Measurements from ENCODE around the gene DDTL. TPM values are rescaled to one million over a fixed set of nuclear protein-coding genes. Genes with fewer than 3 reads are reported as not detected.
"Not testable (repeated sequence)": the region's sequence is repeated elsewhere in the genome, so short reads cannot be mapped to it uniquely, and the experiment has no call there.

The DDTL gene
- total RNA-seq, 2 experiments from 2014 or later, result not detected

- H3K36me3 Mint-ChIP-seq, DNase-seq, H3K27ac Mint-ChIP-seq, H3K27me3 Mint-ChIP-seq, H3K4me1 Mint-ChIP-seq, H3K4me3 Mint-ChIP-seq, H3K9me3 Mint-ChIP-seq: not testable (repeated sequence)
Measured at GRCh38 chr22:23954991-23955305, 11.7 kb upstream of the DDTL start.

- not testable (repeated sequence) for H3K4me3 Mint-ChIP-seq, H3K27me3 Mint-ChIP-seq, H3K9me3 Mint-ChIP-seq, H3K4me1 Mint-ChIP-seq, DNase-seq, H3K27ac Mint-ChIP-seq, H3K36me3 Mint-ChIP-seq
Measured at GRCh38 chr22:23955886-23956285, 10.8 kb upstream of the DDTL start.

DNA sequence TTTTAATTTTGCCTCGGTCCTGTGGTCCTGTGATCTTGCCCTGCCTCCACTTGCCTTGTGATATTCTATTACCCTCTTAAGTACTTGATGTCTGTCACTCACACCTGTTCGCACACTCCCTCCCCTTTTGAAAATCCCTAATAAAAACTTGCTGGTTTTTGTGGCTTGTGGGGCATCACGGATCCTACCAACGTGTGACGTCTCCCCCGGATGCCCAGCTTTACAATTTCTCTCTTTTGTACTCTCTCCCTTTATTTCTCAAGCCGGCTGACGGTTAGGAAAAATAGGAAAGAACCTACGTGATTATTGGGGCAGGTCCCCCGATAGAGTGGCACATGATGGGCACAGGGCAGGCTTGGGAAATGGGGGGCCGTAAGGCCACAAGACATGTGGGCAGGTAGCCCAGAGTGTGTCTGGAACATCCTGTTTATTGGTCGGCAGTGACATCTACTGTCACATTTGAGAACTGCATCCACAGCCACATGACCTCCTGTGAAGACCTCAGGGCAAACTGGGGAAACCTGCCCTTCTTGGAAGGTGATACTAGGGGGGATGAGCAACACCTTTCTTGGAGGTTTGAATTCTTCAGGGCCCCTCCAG is 10.3 kb upstream of the DDTL start:
- H3K4me1 Mint-ChIP-seq, H3K36me3 Mint-ChIP-seq, H3K4me3 Mint-ChIP-seq, H3K27me3 Mint-ChIP-seq, H3K9me3 Mint-ChIP-seq: not testable (repeated sequence)
- H3K27ac Mint-ChIP-seq, result peak overlapping the region; percentile 50
- peak; percentile 74 for DNase-seq

GRCh38 chr22:23961084-23961771 is 5.5 kb upstream of the DDTL start, which contains the start of gene GSTT2B:
Gene GSTT2B, minus strand, starts transcription at chr22:23961195. Its CDS starts 64 bp downstream, at chr22:23961131.
- not testable (repeated sequence) for H3K27ac Mint-ChIP-seq, H3K4me3 Mint-ChIP-seq, H3K4me1 Mint-ChIP-seq, H3K27me3 Mint-ChIP-seq, H3K36me3 Mint-ChIP-seq, DNase-seq, H3K9me3 Mint-ChIP-seq

GRCh38 chr22:23966094-23966493 is 594 bp upstream of the DDTL start:
- H3K9me3 Mint-ChIP-seq, H3K4me1 Mint-ChIP-seq, H3K27me3 Mint-ChIP-seq, H3K4me3 Mint-ChIP-seq, DNase-seq, H3K27ac Mint-ChIP-seq: not testable (repeated sequence)
- peaks cover 12% of the 10 kb centered on the region for H3K36me3 Mint-ChIP-seq

GRCh38 chr22:23969071-23969470 is 2.4 kb downstream of the DDTL start:
- Mint-ChIP-seq H3K36me3 (peaks cover 12% of the 10 kb centered on the region), H3K27ac (no peak overlapping the region), H3K4me1 (peaks cover 7% of the 10 kb centered on the region)

GRCh38 chr22:23970201-23970641 is 3.5 kb downstream of the DDTL start:
- H3K9me3 Mint-ChIP-seq, result no peaks in the 10 kb centered on the region
- no peak for DNase-seq
- no peaks in the 10 kb centered on the region for H3K27me3 Mint-ChIP-seq
- H3K27ac Mint-ChIP-seq, result no peak overlapping the region
- H3K36me3 Mint-ChIP-seq, result peaks cover 12% of the 10 kb centered on the region
- H3K4me3 Mint-ChIP-seq, result no peak overlapping the region
- H3K4me1 Mint-ChIP-seq, result peaks cover 7% of the 10 kb centered on the region

More at GRCh38 chr22:23969071-23969470, 2.4 kb downstream of the DDTL start:
- no peaks in the 10 kb centered on the region for H3K9me3 Mint-ChIP-seq
- H3K27me3 Mint-ChIP-seq, result no peaks in the 10 kb centered on the region
- DNase-seq, result no peak
- no peak overlapping the region for H3K4me3 Mint-ChIP-seq

- Mint-ChIP-seq H3K4me1 (peaks cover 7% of the 10 kb centered on the region), H3K27me3 (no peaks in the 10 kb centered on the region), H3K27ac (no peak overlapping the region), H3K36me3 (peaks cover 12% of the 10 kb centered on the region), H3K9me3 (no peaks in the 10 kb centered on the region), H3K4me3 (no peak overlapping the region)
- DNase-seq, result no peak
Measured at GRCh38 chr22:23970816-23971486, 4.3 kb downstream of the DDTL start.

- not testable (repeated sequence) for DNase-seq, H3K4me1 Mint-ChIP-seq, H3K27ac Mint-ChIP-seq, H3K9me3 Mint-ChIP-seq, H3K4me3 Mint-ChIP-seq, H3K27me3 Mint-ChIP-seq
- H3K36me3 Mint-ChIP-seq, result peaks cover 12% of the 10 kb centered on the region
Measured at GRCh38 chr22:23971927-23972326, 5.2 kb downstream of the DDTL start.

GRCh38 chr22:23974345-23974744 is 7.7 kb downstream of the DDTL start, which contains the start of gene DDT:
Gene DDT, minus strand, starts transcription at chr22:23974441. Its CDS starts 27 bp downstream, at chr22:23974414.
- not testable (repeated sequence) for H3K36me3 Mint-ChIP-seq

GRCh38 chr22:23974836-23975352 is 8.2 kb downstream of the DDTL start:
- not testable (repeated sequence) for H3K4me3 Mint-ChIP-seq, H3K27me3 Mint-ChIP-seq, H3K4me1 Mint-ChIP-seq, H3K9me3 Mint-ChIP-seq, H3K27ac Mint-ChIP-seq, DNase-seq, H3K36me3 Mint-ChIP-seq

More at GRCh38 chr22:23974345-23974744, 7.7 kb downstream of the DDTL start, which contains the start of gene DDT:
- not testable (repeated sequence) for H3K27ac Mint-ChIP-seq, DNase-seq, H3K4me3 Mint-ChIP-seq, H3K9me3 Mint-ChIP-seq, H3K4me1 Mint-ChIP-seq, H3K27me3 Mint-ChIP-seq

DNA sequence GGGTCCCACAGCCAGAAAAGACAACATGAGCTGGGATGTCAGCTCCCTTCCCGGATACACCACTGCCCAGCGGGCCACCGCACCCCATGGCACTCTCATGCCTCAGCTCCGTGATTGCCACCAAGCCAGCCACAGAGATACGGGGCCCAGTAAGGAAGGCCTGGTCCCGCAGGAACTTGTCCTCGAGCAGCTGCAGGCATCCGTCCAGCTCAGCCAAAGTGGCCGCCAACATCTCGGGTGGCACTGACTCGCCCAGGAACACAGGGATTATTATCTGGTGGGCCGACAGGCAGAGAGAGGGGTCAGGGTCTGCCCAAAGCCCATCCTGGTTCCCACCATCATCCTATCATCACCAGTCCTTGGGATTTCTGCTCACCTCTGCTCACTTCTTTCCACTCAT is 10.6 kb downstream of the DDTL start:
- not testable (repeated sequence) for DNase-seq, H3K27me3 Mint-ChIP-seq, H3K4me3 Mint-ChIP-seq, H3K36me3 Mint-ChIP-seq, H3K27ac Mint-ChIP-seq, H3K4me1 Mint-ChIP-seq, H3K9me3 Mint-ChIP-seq

DNA sequence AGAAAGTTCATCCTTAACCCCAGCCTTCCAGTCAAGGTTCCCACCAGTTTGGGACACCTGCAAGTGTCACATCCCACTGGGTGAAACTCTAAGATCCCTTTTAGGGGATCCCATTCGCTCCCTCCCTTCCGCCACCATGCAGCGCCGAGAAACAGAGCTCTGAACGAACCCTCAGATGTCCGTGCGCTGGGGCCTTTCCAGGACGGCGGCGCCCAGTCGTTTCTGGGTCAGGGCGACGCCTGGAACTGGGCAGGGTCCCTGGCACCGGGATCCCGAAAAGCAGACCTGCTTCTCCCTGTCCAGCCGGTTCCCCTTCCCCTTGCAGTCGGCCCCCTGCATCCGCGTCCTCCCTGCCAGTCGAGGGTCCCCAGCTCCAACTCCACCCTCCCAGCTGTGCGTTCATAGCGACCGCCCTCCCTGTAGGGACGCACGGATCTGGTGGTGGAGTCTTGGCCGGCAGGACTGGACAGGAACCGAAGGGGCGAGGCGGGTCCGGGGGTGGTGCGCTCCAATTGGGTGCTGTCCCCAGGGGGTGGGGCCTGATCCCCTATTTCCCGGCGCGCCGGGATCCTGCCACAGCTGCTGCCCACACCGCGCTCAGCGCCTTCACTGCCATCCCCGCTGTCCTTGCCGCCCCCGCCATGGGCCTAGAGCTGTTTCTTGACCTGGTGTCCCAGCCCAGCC is 13.0 kb downstream of the DDTL start, which contains the start of gene GSTT2:
Gene GSTT2, plus strand, starts transcription at position 578 of the 684 bp plus-strand sequence.
- H3K27ac Mint-ChIP-seq, H3K4me1 Mint-ChIP-seq, H3K36me3 Mint-ChIP-seq: not testable (repeated sequence)

GRCh38 chr22:23980567-23980966 is 13.9 kb downstream of the DDTL start:
- H3K27me3 Mint-ChIP-seq, H3K4me3 Mint-ChIP-seq, H3K9me3 Mint-ChIP-seq, H3K27ac Mint-ChIP-seq, DNase-seq, H3K36me3 Mint-ChIP-seq, H3K4me1 Mint-ChIP-seq: not testable (repeated sequence)

More for the DNA sequence above, 13.0 kb downstream of the DDTL start, which contains the start of gene GSTT2:
- DNase-seq, H3K9me3 Mint-ChIP-seq, H3K4me3 Mint-ChIP-seq, H3K27me3 Mint-ChIP-seq: not testable (repeated sequence)

DNA sequence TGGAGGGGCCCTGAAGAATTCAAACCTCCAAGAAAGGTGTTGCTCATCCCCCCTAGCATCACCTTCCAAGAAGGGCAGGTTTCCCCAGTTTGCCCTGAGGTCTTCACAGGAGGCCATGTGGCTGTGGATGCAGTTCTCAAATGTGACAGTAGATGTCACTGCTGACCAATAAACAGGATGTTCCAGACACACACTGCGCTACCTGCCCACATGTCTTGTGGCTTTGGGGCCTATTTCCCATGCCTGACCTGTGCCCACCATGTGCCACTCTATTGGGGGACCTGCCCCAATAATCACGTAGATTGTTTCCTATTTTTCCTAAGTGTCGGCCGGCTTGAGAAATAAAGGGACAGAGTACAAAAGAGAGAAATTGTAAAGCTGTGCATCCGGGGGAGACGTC is 17.7 kb downstream of the DDTL start:
- no peaks in the 10 kb centered on the region for H3K9me3 Mint-ChIP-seq
- no peak overlapping the region for H3K4me3 Mint-ChIP-seq
- H3K36me3 Mint-ChIP-seq, result no peaks in the 10 kb centered on the region
- H3K27me3 Mint-ChIP-seq, result no peaks in the 10 kb centered on the region
- H3K27ac Mint-ChIP-seq, result no peak overlapping the region
- DNase-seq, result no peak
- no peaks in the 10 kb centered on the region for H3K4me1 Mint-ChIP-seq
